ENCODE data around the gene SH3BP4.
"Not testable (repeated sequence)": the region's sequence is repeated elsewhere in the genome, so short reads cannot be mapped to it uniquely, and the experiment has no call there.

SH3BP4 gene

DNA sequence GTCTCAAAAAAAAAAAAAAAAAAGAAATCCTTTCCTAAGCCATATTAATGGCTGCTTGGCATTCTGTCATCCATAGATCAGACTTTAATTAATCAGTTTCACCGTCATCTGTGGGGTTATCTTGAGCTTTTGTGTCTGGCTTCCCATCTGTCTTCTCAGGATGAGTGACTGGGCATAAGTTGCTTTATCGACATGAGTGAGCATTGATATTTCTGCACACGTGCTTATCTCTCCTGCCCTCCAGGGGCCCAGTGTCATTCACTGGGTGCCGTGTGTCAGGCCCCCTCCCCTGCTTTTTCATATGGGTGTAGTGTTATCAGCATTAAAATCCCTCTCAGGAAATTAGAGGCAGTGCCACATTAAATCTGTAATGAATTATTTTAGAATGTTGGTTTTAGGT is 65.6 kb downstream of the SH3BP4 start:
- DNase-seq (ENCODE audit: low read depth) = no peak

DNA sequence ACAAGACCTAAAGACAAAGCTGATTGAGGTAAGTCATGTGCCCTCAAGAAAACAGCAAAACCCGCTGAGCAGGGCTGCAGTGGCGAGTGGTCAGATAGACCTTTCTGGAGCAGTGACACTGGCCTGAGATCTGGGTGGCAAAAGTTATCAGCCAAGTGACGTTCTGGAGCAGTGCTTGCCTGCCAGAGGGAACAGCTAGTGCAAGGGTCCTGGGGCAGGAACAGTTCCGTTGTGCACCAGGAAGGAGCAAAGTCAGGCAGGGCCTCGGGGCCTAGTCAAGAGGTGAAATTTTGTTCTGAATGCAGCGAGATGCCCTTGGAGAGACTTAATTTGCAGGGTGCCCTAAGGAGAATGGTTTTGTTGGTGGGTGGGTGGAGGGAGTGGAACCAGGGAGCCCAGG is 67.0 kb downstream of the SH3BP4 start:
- no peak for DNase-seq (ENCODE audit: low read depth)

GRCh38 chr2:235020141-235020540 is 68.3 kb downstream of the SH3BP4 start:
- not testable (repeated sequence) for DNase-seq (ENCODE audit: low read depth)

DNA sequence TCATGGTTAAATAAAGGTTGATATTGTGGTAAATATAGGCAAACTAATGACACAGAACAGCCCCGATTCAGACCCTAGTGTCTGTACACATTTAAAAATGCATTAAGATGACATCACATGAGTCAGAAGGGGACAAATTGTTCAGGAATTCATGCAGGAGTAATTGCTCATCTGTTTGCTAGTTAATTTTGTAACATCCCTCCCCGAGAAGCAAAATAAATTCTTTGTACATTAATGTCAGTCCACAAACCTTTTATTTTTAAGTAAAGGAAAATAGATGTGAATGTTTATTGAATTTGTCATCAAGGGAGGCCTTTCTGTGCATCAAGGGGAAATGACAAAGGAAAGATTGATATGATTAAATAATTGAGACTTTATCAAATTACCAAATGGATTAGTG is 69.9 kb downstream of the SH3BP4 start:
- DNase-seq (ENCODE audit: low read depth) = peak; percentile 78

DNA sequence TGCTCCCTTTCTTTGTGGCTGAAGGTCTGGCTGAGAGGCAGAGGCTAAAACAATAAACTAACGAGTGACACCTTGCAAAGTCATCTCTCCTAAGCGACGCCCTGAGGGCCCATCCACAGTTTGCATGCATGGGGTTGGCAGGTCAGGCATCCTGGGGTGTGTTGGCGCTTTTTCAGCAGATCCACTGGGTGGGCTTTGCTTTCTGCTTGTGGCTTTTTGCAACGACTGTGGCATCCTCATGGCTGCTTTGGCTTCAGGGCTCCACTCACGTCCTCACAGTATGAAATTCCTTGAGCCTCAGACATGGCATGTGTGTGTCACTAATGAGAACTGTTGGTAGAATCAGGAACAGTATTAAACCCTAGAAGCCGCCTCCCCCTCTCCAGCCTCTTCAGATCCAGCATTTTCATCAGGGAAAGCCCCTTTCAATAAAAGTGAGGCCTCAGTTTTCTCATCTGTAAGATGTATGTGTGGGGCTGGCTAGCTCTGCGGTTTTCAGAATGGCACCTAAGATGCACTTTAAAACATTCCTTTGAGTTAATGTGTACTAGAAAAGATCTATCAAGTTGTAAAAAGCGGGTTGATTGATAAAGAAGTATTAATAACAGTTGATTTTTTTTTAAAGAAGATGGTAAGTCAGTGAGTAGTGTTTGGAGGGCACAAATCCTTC is 72.5 kb downstream of the SH3BP4 start:
- DNase-seq (ENCODE audit: low read depth) = no peak

DNA sequence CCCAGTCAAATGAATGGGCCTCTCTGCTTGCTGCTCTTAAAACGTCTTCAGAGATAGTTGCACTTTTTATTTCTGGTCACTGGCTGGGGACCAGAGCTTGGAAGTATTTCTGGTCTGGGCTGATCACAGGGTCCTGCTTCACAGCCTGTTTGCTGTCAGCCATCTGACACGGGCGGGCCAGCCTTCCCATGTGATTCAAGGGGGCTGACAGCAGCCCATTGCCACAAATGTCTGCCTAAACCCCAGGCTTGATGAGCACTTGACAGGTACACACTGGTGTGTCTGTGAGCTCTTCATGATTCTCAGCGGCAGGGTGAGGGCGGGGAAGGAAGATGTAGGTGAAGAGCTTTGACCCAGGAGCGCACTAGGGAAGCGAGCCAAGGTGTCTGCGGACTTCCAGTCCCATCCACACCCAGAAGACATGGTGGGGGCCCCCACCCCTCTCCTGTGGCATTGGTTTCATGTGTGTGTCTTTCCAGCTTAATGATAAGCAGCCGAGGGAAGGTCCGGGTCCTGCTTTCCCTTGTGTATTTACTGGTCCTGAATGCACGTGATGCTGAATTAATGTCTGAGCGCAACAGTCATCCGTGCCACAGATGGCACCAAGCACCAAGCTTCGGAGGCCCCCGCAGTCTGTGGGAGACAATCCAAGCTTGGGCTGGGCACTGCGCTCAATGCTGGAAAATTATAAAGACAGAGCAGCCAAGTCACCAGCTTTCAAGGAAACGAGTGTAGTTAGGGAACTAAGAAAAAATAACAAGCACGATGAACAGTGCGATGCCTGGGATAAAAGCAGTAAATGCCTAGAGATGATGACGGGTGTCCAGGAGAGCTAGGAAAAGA is 73.3 kb downstream of the SH3BP4 start:
- peak; percentile 63 for DNase-seq (ENCODE audit: low read depth)

DNA sequence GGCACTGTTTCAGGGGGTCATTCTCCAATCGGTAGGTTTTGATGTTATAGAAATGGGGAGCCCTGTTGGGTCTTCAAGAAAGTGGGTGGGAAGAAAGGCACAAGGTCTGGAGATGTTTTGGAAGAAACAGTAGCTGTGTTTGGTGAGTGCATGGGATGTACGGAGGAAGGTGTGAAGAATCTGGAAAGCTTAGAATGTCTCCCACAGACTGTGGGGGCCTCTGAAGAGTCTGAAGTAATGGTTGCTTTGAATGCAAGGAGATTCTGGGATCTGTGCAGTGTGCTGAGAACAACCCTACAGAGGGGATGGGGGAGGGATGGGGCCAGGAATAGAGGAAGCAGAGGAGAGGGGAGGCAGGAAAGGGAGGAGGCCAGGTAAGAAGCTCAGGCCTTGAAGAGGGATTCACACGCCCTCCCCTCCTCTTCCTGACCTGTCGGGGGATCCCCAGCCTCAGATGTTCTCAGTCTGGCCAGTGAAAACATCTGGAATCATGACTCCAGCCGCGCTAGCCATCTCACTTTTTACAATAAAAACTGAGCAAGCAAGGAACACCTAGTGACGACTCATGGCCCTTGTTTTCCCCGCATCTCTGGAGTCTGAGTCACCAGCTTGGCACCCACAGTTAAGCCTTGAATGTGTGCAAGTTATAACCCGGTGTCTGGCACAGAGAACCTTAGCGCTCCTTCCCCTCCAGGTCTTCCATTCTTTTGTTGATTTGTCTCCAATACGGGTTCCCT is 74.2 kb downstream of the SH3BP4 start:
- DNase-seq (ENCODE audit: low read depth) = peak; percentile 54

DNA sequence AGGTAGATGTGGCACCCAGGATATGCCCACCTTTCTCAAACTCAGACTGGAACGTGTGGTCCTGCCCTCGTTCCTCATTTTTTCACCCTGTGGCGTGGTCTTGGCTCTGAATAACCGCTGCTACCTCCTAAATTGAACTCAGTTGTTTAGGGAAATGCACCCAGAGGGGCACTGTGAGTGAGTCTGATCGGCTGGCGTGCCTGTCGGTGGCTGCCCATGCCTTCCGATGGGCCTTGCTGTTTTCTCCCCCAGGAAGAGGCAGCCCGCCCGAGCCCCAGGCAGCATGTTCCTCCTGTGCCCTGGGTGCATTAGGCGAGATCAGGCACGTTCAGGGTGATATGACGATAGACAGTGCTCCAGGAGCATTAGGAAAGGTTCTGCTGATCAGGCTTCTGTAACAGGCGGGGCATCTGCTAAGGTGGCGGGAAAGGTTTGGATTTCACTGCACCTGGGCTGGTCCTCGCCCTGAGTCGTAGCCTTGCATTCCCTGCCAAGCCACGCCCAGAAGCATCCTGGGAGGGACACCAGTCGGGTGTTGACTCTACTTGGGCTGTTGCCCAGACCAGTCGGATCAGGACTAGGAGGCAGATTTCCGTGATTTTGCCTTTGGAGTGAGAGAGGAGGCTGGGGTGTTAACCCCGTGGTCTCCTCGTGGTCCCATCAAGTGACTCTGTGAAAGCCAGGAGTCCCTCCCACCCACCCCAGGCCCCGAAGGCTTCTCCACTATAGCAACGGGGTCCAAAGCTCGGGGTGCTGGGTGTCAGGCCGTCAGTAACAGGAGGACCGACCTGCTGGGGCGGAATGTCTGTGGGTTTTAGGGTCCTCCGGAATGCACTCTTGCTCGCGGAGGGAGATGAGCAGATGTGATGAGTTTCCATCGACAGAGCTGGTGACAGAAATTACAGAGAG is 75.1 kb downstream of the SH3BP4 start:
- no peak for DNase-seq (ENCODE audit: low read depth)

DNA sequence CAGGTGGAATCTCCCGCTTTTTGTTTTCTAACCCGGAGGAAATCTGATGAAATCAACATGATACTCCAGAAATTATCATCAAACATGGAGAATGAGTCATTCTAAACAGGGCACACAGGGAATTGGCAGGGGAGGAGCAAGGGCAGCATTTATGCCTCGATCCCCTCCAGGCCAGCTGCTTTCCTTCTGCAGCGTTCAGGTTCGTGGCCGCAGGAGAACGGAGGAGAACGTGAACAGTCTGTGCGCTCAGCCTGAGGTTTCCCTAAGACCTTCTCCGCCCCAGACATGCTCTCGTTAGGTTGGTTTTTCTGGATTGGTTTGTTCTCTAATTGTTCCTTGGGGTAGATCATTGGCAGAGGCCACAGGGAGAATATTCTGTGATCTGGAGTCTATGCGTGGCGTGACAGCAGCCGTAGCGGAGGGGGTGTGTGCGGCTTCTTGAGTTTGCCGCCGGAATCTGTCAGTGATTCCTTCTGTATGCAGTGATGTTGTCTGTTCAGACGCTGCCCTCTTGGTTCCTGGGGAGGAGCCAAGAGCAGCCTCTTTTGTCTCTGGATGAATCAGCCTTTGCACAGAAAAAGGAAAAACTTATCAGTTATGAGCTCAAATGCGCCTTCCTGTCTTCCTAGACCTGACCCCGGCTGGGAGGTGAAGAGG is 75.9 kb downstream of the SH3BP4 start:
- DNase-seq (ENCODE audit: low read depth) = peak; percentile 44

DNA sequence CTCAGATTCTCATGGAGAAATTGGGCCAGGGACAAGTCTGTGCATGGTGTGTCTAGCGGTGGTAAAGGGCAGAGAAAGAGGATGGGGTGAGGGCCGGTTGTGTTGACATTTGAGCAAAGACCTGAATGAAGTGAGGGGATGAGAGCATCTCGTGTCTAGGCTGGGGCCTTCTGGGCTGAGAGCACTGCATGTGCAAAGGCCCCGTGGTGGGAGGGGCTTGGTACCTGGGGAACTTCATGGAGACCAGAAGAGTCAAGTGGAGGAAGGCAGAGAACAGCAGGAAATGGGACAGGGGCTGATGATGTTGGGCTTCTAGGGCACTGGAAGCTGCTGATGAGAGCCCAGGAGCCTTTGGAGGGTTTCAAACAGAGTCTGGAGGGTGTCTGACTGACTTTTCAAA is 76.8 kb downstream of the SH3BP4 start:
- no peak for DNase-seq (ENCODE audit: low read depth)

GRCh38 chr2:235029054-235029453 is 77.2 kb downstream of the SH3BP4 start:
- no peak for DNase-seq (ENCODE audit: low read depth)

- DNase-seq (ENCODE audit: low read depth) = no peak
Observed at GRCh38 chr2:235030126-235030525, 78.3 kb downstream of the SH3BP4 start.

GRCh38 chr2:235030936-235031335 is 79.1 kb downstream of the SH3BP4 start:
- DNase-seq (ENCODE audit: low read depth) = no peak

GRCh38 chr2:235031686-235032373 is 80.0 kb downstream of the SH3BP4 start:
- no peak for DNase-seq (ENCODE audit: low read depth)

DNA sequence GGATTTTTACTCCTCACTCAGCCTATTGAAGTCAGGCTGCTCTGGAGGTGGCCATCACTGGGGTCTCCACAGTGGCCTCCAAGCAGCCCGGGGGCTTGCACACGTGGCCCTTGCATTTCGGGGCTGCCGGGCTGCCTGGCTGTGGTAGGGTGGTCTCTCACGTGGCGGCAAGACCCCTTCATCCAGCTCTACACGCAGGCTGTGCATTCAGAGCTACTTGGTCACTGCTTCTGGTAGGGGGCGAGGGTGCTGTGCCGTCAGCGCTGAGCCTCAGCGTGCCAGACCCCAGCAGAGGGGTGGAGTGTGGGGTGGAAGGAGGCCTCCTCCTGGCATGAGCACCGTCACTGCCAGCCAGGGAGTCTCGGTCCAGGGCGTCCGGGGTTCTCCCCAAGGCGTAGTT is 80.6 kb downstream of the SH3BP4 start:
- no peak for DNase-seq (ENCODE audit: low read depth)

GRCh38 chr2:235032949-235033348 is 81.1 kb downstream of the SH3BP4 start:
- DNase-seq (ENCODE audit: low read depth) = no peak

GRCh38 chr2:235034265-235035118 is 82.7 kb downstream of the SH3BP4 start:
- DNase-seq (ENCODE audit: low read depth) = no peak

- no peak for DNase-seq (ENCODE audit: low read depth)
Observed at GRCh38 chr2:235037604-235038166, 85.9 kb downstream of the SH3BP4 start.

- no peak for DNase-seq (ENCODE audit: low read depth)
Observed at GRCh38 chr2:235041221-235041917, 89.6 kb downstream of the SH3BP4 start.

Measured in fibroblast of gingiva (primary cell).